ENCODE results near the gene TTLL12. TPM values are rescaled to one million over a fixed set of nuclear protein-coding genes. Genes with fewer than 3 reads are reported as not detected.

Gene TTLL12
- total RNA-seq, 1 donor from 2014 or later = 15.1 TPM

DNA sequence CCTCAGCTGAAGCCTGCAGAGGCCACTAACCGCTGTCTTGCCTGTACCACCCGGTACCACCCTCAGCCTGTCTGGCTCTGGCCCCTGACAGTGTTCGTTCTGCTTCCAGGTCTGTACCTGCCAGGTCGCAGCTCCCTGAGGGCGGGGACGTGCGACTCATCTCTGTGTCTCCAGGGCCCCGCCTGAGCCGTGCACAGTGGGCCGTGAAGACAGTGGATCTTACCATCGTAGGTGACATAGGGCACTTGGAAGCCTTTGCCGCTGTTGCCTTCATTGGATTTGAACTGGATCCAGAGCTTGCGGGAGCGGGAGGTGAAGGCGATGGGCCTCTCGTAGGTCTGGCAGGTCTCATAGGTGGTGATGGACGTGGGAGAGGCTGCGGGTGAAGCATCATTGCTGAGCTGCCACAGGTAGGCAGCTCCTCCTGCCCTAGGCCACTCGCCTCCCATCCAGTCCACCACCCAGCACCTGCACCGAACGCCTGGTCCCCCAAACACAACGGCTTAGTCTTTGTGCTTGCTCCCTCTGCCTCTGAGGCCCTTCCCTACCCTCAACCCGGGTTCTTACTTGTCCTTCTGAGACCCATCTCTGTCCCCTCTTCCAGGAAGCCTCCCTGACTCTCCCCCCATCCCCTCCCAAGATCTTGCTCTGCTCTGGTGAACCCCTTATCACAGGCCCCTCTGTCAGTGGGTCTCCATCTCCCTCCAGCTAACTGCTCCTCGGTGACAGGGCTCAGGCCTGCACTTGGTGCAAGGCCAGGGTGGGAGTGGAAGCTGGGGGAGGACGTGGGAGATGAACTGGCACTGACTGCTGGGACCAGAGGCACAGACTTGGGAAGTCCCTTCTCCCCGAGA lies 21.1 kb upstream of the TTLL12 start:
- H3K27ac Mint-ChIP-seq (ENCODE audit: unreplicated experiment) = no peak overlapping the region
- peaks cover 4% of the 10 kb centered on the region for H3K36me3 Mint-ChIP-seq (ENCODE audit: low read depth, unreplicated experiment)

DNA sequence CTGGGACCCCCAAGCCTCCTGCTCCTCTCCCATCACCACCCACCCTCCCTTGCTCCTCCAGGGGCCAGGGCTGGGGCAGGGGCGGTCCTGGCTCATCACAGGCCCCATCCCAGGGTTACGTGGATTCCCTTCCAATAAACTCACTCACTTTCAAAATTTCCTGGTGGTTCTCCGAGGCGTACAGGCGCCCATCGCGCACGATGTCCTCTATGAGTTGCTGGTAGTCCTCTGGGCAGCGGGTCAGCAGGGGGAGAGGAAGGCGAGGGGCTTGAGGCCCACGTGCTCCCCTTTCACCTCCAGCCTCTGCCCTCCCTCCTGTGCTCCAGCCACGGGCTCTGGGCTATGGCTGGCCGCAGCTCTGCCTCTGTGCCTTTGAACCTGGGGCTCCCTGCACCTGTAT lies 20.5 kb upstream of the TTLL12 start:
- Mint-ChIP-seq H3K4me1 (ENCODE audit: unreplicated experiment) (peaks cover 4% of the 10 kb centered on the region), H3K4me3 (ENCODE audit: unreplicated experiment) (no peak overlapping the region)

More for the DNA sequence above, 21.1 kb upstream of the TTLL12 start:
- Mint-ChIP-seq H3K9me3 (ENCODE audit: unreplicated experiment) (no peaks in the 10 kb centered on the region), H3K4me3 (ENCODE audit: unreplicated experiment) (no peak overlapping the region), H3K4me1 (ENCODE audit: unreplicated experiment) (peaks cover under 1% of the 10 kb centered on the region), H3K27me3 (ENCODE audit: unreplicated experiment) (peaks cover 4% of the 10 kb centered on the region)
- TF ChIP-seq, protein P1, sequence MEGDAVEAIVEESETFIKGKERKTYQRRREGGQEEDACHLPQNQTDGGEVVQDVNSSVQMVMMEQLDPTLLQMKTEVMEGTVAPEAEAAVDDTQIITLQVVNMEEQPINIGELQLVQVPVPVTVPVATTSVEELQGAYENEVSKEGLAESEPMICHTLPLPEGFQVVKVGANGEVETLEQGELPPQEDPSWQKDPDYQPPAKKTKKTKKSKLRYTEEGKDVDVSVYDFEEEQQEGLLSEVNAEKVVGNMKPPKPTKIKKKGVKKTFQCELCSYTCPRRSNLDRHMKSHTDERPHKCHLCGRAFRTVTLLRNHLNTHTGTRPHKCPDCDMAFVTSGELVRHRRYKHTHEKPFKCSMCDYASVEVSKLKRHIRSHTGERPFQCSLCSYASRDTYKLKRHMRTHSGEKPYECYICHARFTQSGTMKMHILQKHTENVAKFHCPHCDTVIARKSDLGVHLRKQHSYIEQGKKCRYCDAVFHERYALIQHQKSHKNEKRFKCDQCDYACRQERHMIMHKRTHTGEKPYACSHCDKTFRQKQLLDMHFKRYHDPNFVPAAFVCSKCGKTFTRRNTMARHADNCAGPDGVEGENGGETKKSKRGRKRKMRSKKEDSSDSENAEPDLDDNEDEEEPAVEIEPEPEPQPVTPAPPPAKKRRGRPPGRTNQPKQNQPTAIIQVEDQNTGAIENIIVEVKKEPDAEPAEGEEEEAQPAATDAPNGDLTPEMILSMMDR (IDR thresholded peaks at IDR 0.05; ENCODE audit: unreplicated experiment) = no peak
- DNase-seq (ENCODE audit: low spot score) = no peak

DNA sequence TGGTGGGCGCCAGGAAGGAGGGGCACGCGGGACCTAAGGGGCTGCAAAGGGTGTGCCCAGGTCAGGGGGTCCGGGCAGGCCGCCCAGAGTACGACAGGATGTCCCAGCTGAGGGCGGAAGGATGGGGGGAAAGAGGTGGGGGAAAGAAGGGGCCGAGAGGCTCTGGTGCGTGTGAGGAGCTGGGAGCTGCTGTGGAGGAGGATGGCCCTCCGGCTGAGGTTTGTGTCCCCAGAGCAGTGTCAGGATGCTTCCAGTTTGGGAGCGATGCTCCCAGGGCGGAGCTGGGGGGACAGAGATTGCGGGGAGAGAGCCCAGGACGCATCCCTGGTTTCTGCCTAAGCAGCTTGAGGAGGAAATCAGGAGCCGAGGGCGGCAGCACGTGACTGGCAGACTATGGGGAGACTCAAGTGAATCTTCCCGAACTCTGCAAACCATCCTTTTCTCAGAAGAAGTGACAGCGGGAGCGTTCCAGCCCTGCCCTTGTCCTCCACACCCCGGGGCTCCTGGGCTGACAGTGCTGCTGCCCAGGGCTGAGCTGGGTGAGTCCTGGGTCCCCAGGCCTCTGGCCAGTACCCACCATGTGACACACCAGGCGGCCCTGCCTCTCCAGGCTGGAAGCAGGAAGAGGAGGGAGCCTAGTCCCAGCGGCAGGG lies 19.7 kb upstream of the TTLL12 start:
- Mint-ChIP-seq H3K27me3 (ENCODE audit: unreplicated experiment) (peaks cover 9% of the 10 kb centered on the region), H3K9me3 (ENCODE audit: unreplicated experiment) (no peaks in the 10 kb centered on the region), H3K4me3 (ENCODE audit: unreplicated experiment) (no peak overlapping the region), H3K36me3 (ENCODE audit: low read depth, unreplicated experiment) (peaks cover 10% of the 10 kb centered on the region), H3K27ac (ENCODE audit: unreplicated experiment) (no peak overlapping the region), H3K4me1 (ENCODE audit: unreplicated experiment) (peaks cover 4% of the 10 kb centered on the region)
- TF ChIP-seq, protein P1 (IDR thresholded peaks at IDR 0.05; ENCODE audit: unreplicated experiment) = no peak
- no peak for DNase-seq (ENCODE audit: low spot score)

More for the DNA sequence above, 20.5 kb upstream of the TTLL12 start:
- DNase-seq (ENCODE audit: low spot score) = no peak
- TF ChIP-seq, protein P1 (IDR thresholded peaks at IDR 0.05; ENCODE audit: unreplicated experiment) = no peak
- H3K27ac Mint-ChIP-seq (ENCODE audit: unreplicated experiment) = no peak overlapping the region
- no peaks in the 10 kb centered on the region for H3K9me3 Mint-ChIP-seq (ENCODE audit: unreplicated experiment)
- H3K27me3 Mint-ChIP-seq (ENCODE audit: unreplicated experiment) = peaks cover 7% of the 10 kb centered on the region
- H3K36me3 Mint-ChIP-seq (ENCODE audit: low read depth, unreplicated experiment) = peaks cover 7% of the 10 kb centered on the region

DNA sequence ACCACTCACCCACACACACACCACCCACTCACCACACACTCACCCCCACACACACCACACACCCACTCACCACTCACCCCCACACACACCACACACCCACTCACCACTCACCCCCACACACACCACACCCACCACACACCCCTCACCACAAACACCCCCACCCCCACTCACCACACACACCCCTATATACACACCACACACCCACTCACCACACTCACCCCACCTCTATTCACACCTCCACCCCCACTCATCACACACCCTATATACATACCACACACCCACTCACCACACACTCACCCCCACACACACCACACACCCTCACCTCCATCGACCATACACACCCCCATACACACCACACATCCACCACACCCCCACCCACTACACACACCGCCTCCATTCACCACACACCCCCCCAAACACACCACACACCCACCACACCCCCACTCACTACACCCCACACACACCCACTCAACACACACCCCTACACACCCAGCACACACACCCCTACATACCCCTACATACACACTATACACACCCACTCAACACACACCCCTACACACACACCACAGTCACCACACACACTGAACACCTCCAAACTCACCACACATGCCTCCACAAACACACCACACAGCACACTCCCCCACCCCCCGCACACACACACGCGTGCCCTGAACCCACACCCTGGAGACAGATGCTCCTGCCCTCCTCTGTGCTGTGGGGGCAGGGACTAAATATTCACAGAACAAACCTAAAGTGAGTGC lies 19.0 kb upstream of the TTLL12 start:
- TF ChIP-seq, protein P1 (IDR thresholded peaks at IDR 0.05; ENCODE audit: unreplicated experiment) = no peak
- no peak overlapping the region for H3K27ac Mint-ChIP-seq (ENCODE audit: unreplicated experiment)

More for the DNA sequence above, 19.0 kb upstream of the TTLL12 start:
- DNase-seq (ENCODE audit: low spot score) = no peak
- Mint-ChIP-seq H3K4me3 (ENCODE audit: unreplicated experiment) (no peak overlapping the region), H3K36me3 (ENCODE audit: low read depth, unreplicated experiment) (peaks cover 10% of the 10 kb centered on the region), H3K9me3 (ENCODE audit: unreplicated experiment) (no peaks in the 10 kb centered on the region), H3K27me3 (ENCODE audit: unreplicated experiment) (peaks cover 9% of the 10 kb centered on the region), H3K4me1 (ENCODE audit: unreplicated experiment) (peaks cover 4% of the 10 kb centered on the region)

Data from endothelial cell (in vitro differentiated cells).